H1 (cell line): ENCODE measurements around the gene METAP1D.

Experiments used
- CHD2 ChIP-seq: IDR thresholded peaks from 2 replicates; pipeline ENCODE4 v1.6.1; 2012; ENCODE audit warnings: low read length, improper control_type of control experiment
- CTCF ChIP-seq, 3 experiments: IDR thresholded peaks; 1 replicate in 2 of 3; 2 replicates in 1 of 3; pipeline versions ENCODE4 v1.5.1 to v1.6.1; 2011; ENCODE audit warnings: low read length in 3 of 3, mild to moderate bottlenecking in 3 of 3, inconsistent platforms in 2 of 3, low read depth in 1 of 3, moderate library complexity in 1 of 3; ENCODE audit not compliant: insufficient read depth in 1 of 3; ENCODE audit errors: control extremely low read depth in 1 of 3
- JUND ChIP-seq: IDR thresholded peaks from 2 replicates; pipeline ENCODE4 v1.6.1; 2011; ENCODE audit warnings: mild to moderate bottlenecking, improper control_type of control experiment, low read length
- MAFK ChIP-seq: IDR thresholded peaks from 2 replicates; pipeline ENCODE4 v1.6.1; 2012; ENCODE audit warnings: low read depth, mild to moderate bottlenecking, improper control_type of control experiment, low read length
- MAX ChIP-seq: IDR thresholded peaks from 2 replicates; pipeline ENCODE4 v1.6.1; 2012; ENCODE audit warnings: inconsistent platforms
- POLR2A ChIP-seq, 2 experiments: IDR thresholded peaks; 1 replicate in 1 of 2; 2 replicates in 1 of 2; pipeline ENCODE4 v1.6.1; 2011; ENCODE audit warnings: low read depth in 2 of 2, low read length in 2 of 2, mild to moderate bottlenecking in 2 of 2; ENCODE audit errors: control extremely low read depth in 1 of 2
- RBBP5 ChIP-seq: IDR thresholded peaks from 2 replicates; pipeline ENCODE4 v1.7.1; 2012; ENCODE audit warnings: low read depth, mild to moderate bottlenecking, inconsistent platforms, low read length, moderate library complexity, borderline replicate concordance
- SAP30 ChIP-seq: fragments of 300-600 bp; sonication (generic); IDR thresholded peaks from 2 replicates; pipeline ENCODE4 v1.7.1; 2012; ENCODE audit warnings: low read length, moderate library complexity, mild to moderate bottlenecking, inconsistent platforms; ENCODE audit not compliant: insufficient read depth, insufficient replicate concordance
- SP1 ChIP-seq: IDR thresholded peaks from 2 replicates; pipeline ENCODE4 v1.6.1; 2011; ENCODE audit warnings: low read depth, low read length
- TCF12 ChIP-seq: IDR thresholded peaks from 2 replicates; pipeline ENCODE4 v1.6.1; 2011; ENCODE audit warnings: low read depth, mild to moderate bottlenecking, low read length
- YY1 ChIP-seq: IDR thresholded peaks from 2 replicates; pipeline ENCODE4 v1.6.1; 2011; ENCODE audit warnings: low read depth, mild to moderate bottlenecking, low read length

DNA sequence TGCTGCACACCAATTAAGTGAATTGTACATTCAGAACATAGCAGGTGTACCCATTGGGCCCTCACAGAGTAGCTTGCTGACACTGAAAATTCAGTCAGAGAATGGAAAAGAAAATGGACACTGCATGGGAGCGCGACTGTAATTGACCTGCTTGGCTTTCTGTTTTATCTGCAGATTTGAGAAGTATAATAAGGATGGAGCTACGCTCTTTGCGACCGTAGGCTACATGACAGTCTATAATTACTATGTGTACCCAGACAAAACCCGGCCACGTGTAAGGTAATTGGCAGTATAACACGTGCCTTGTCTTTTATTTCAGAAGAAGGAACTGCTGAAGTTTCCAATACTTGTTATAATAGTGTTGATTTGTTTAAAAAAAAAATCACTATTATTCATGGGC lies 33.5 kb upstream of the METAP1D start:
- no peak for TF ChIP-seq CTCF (IDR thresholded peaks at IDR 0.05; ENCODE audit: control extremely low read depth in 1 of 3, insufficient read depth in 1 of 3, low read depth in 1 of 3, low read length in 3 of 3)
- no peak for TF ChIP-seq MAFK
- no peak for TF ChIP-seq RBBP5
- no peak for TF ChIP-seq POLR2A (IDR thresholded peaks at IDR 0.05; ENCODE audit: control extremely low read depth in 1 of 2, low read depth in 2 of 2, low read length in 2 of 2)
- TF ChIP-seq SAP30: no peak
- no peak for TF ChIP-seq JUND
- TF ChIP-seq TCF12: no peak
- TF ChIP-seq SP1: no peak
- TF ChIP-seq MAX: no peak
- TF ChIP-seq YY1: no peak
- no peak for TF ChIP-seq CHD2
